GM23248 (cell line): ENCODE measurements around the gene ERVH48-1. TPM values are rescaled to one million over a fixed set of nuclear protein-coding genes. Genes with fewer than 3 reads are reported as not detected.
"Not testable (repeated sequence)": the region's sequence is repeated elsewhere in the genome, so short reads cannot be mapped to it uniquely, and the experiment has no call there.

Experiments used
- DNase-seq: peaks from one replicate; pipeline ENCODE4 v3.0.0-alpha.2; 2015
- H2AFZ ChIP-seq: fragments of 200-600 bp; sonication (generic); 2 replicates; pipeline ENCODE4 v1.6.1; 2016; ENCODE audit warnings: antibody characterized with exemption
- H3F3A ChIP-seq: fragments of 200-600 bp; sonication (generic); 2 replicates; pipeline ENCODE4 v1.6.1; 2016; ENCODE audit warnings: mild to moderate bottlenecking, antibody characterized with exemption, mixed run types; ENCODE audit not compliant: insufficient read depth
- H3K27ac ChIP-seq: fragments of 200-600 bp; sonication (generic); 2 replicates; pipeline ENCODE4 v1.5.1; 2016; ENCODE audit warnings: mild to moderate bottlenecking
- H3K27me3 ChIP-seq: fragments of 200-600 bp; sonication (generic); replicated peaks from 2 replicates; pipeline ENCODE4 v1.6.1; 2016; ENCODE audit warnings: mild to moderate bottlenecking; ENCODE audit not compliant: insufficient read depth
- H3K36me3 ChIP-seq: fragments of 200-600 bp; sonication (generic); 2 replicates; pipeline ENCODE4 v1.6.1; 2016; ENCODE audit warnings: low read depth, mild to moderate bottlenecking
- H3K4me1 ChIP-seq: fragments of 200-600 bp; sonication (generic); 2 replicates; pipeline ENCODE4 v1.6.1; 2016; ENCODE audit warnings: mild to moderate bottlenecking; ENCODE audit not compliant: insufficient read depth
- H3K4me2 ChIP-seq: fragments of 200-600 bp; sonication (generic); one replicate; pipeline ENCODE4 v1.6.1; 2016; ENCODE audit warnings: mild to moderate bottlenecking; ENCODE audit not compliant: unreplicated experiment
- H3K4me3 ChIP-seq: fragments of 200-600 bp; sonication (generic); 2 replicates; pipeline ENCODE4 v1.5.1; 2016; ENCODE audit warnings: mild to moderate bottlenecking
- H3K79me2 ChIP-seq: fragments of 200-600 bp; sonication (generic); 2 replicates; pipeline ENCODE4 v1.6.1; 2016; ENCODE audit warnings: mild to moderate bottlenecking; ENCODE audit not compliant: insufficient read depth
- H3K9ac ChIP-seq: fragments of 200-600 bp; sonication (generic); 2 replicates; pipeline ENCODE4 v1.6.1; 2016; ENCODE audit warnings: mild to moderate bottlenecking
- H3K9me2 ChIP-seq: fragments of 200-600 bp; sonication (generic); 2 replicates; pipeline ENCODE4 v1.6.1; 2016; ENCODE audit warnings: mixed run types, mild to moderate bottlenecking, moderate library complexity; ENCODE audit not compliant: insufficient read depth
- H3K9me3 ChIP-seq: fragments of 200-600 bp; sonication (generic); one replicate; pipeline ENCODE4 v1.6.1; 2017; ENCODE audit warnings: low read depth
- H4K20me1 ChIP-seq: fragments of 200-600 bp; sonication (generic); 2 replicates; pipeline ENCODE4 v1.6.0; 2016; ENCODE audit not compliant: insufficient read depth
- EZH2 ChIP-seq: fragments of 200-600 bp; sonication (generic); IDR thresholded peaks from 2 replicates; pipeline ENCODE4 v1.6.1; 2018; ENCODE audit warnings: antibody characterized with exemption, mild to moderate bottlenecking; ENCODE audit not compliant: insufficient read depth, poor library complexity, severe bottlenecking
- EZH2phosphoT487 ChIP-seq: fragments of 200-600 bp; sonication (generic); IDR thresholded peaks from 2 replicates; pipeline ENCODE4 v1.6.1; 2018; ENCODE audit warnings: antibody characterized with exemption, moderate library complexity, mild to moderate bottlenecking, low read depth; ENCODE audit not compliant: insufficient read depth
- WGBS, 2 experiments: methylation state at CpG; one replicate each; pipeline ENCODE4 v1.1.6; 2015 to 2017; ENCODE audit warnings: low lambda C conversion rate in 2 of 2, low coverage in 1 of 2; ENCODE audit errors: missing lambda C conversion rate in 2 of 2; 5-methylcytosine and 5-hydroxymethylcytosine counted together
- in situ Hi-C: fragments of 300-500 bp; cut with MboI; formaldehyde crosslinking; loops from 2 replicates; pipeline ENCODE4 v1.15.0; 2020
- polyA plus RNA-seq: library from polyadenylated mRNA; unstranded; fragments of >200 nt; fragmentation: Nextera tagmentation; extraction: Ambion mirVana; gene quantifications from 2 replicates; pipeline ENCODE4 v1.2.1, GENCODE V29; 2016
- total RNA-seq: library from RNA; depleted of rRNA; stranded (reverse); fragments of >200 nt; shearing (Covaris generic); gene quantifications from 2 replicates; pipeline ENCODE4 v1.2.3, GENCODE V29; 2014

ERVH48-1 gene
- total and polyA plus RNA-seq, 2 experiments from 2014 or later = not detected

- H3F3A ChIP-seq, H3K27ac ChIP-seq, DNase-seq, H2AFZ ChIP-seq, H3K9me3 ChIP-seq, H3K9ac ChIP-seq, H3K36me3 ChIP-seq, H4K20me1 ChIP-seq, H3K4me3 ChIP-seq, H3K4me1 ChIP-seq, H3K9me2 ChIP-seq, H3K27me3 ChIP-seq, H3K79me2 ChIP-seq, in situ Hi-C loops, H3K4me2 ChIP-seq: not testable (repeated sequence)
- WGBS, 2 experiments = 90 to 94% methylated on average over 12 of the region's 12 CpGs
Observed at GRCh38 chr21:42933973-42934372, 8.5 kb upstream of the ERVH48-1 start.

- H3K4me2 ChIP-seq, H3K27me3 ChIP-seq, H3K4me1 ChIP-seq, H2AFZ ChIP-seq, H3K79me2 ChIP-seq, H3K9me3 ChIP-seq, H3K4me3 ChIP-seq, H3K27ac ChIP-seq, DNase-seq, in situ Hi-C loops, H3K36me3 ChIP-seq, H3K9ac ChIP-seq, H4K20me1 ChIP-seq, H3F3A ChIP-seq, H3K9me2 ChIP-seq: not testable (repeated sequence)
- WGBS, 2 experiments = 90 to 95% methylated on average over 8 of the region's 9 CpGs
Observed at GRCh38 chr21:42933137-42933970, 7.9 kb upstream of the ERVH48-1 start.

GRCh38 chr21:42932378-42933136 lies 7.1 kb upstream of the ERVH48-1 start:
- not testable (repeated sequence) for H3K4me2 ChIP-seq

GRCh38 chr21:42931560-42932235 lies 6.3 kb upstream of the ERVH48-1 start:
- Histone ChIP-seq H2AFZ (no peak overlapping the region), H3K4me3 (no peak overlapping the region), H4K20me1 (no peaks in the 10 kb centered on the region), H3K36me3 (no peaks in the 10 kb centered on the region), H3K27me3 (no peaks in the 10 kb centered on the region), H3K79me2 (no peaks in the 10 kb centered on the region), H3K9me3 (no peaks in the 10 kb centered on the region), H3K9ac (no peak overlapping the region), H3K4me2 (no peak overlapping the region), H3K27ac (no peak overlapping the region), H3K9me2 (no peaks in the 10 kb centered on the region), H3K4me1 (no peaks in the 10 kb centered on the region), H3F3A (no peaks in the 10 kb centered on the region)
- 82 to 86% methylated on average over 13 of the region's 13 CpGs for WGBS, 2 experiments
- in situ Hi-C loops = no loop called here
- TF ChIP-seq EZH2 (no peak), EZH2phosphoT487 (no peak)
- DNase-seq = no peak

More at GRCh38 chr21:42932378-42933136, 7.1 kb upstream of the ERVH48-1 start:
- H3K9ac ChIP-seq, H3K9me2 ChIP-seq, H2AFZ ChIP-seq, H3K36me3 ChIP-seq, H4K20me1 ChIP-seq, H3K27me3 ChIP-seq, in situ Hi-C loops, H3K4me1 ChIP-seq, H3K79me2 ChIP-seq, H3K9me3 ChIP-seq, H3K4me3 ChIP-seq, H3K27ac ChIP-seq, H3F3A ChIP-seq, DNase-seq: not testable (repeated sequence)
- WGBS, 2 experiments = 95% methylated on average over 15 to 16 of the region's 16 CpGs
